LNCAP (cell line): ENCODE results near the gene SEMA5B.

Experiments used
- TF ChIP-seq, protein P1 (sequence below): fragments of 450-650 bp; IDR thresholded peaks from 2 replicates; pipeline ENCODE4 v1.5.1; 2017; ENCODE audit warnings: mild to moderate bottlenecking

The SEMA5B gene

DNA sequence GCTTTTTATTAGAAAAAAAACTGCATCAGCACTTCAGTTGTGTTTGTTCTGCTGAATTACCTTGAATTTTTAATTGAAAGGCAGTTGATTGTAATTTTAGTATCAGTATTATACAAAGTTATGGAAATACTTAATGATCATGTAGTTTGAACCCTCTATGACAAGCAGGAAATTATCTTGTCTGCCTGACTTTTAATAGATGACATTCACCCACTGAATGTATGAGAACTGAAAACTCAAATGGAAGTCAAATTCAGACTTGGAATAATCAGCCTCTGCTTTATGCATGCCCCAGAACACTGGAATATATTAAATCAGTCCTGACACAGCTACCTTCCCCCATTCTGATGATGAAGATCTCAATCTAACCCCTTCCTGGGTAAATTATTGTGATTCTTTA, 159.2 kb downstream of the SEMA5B start:
- TF ChIP-seq, protein P1, sequence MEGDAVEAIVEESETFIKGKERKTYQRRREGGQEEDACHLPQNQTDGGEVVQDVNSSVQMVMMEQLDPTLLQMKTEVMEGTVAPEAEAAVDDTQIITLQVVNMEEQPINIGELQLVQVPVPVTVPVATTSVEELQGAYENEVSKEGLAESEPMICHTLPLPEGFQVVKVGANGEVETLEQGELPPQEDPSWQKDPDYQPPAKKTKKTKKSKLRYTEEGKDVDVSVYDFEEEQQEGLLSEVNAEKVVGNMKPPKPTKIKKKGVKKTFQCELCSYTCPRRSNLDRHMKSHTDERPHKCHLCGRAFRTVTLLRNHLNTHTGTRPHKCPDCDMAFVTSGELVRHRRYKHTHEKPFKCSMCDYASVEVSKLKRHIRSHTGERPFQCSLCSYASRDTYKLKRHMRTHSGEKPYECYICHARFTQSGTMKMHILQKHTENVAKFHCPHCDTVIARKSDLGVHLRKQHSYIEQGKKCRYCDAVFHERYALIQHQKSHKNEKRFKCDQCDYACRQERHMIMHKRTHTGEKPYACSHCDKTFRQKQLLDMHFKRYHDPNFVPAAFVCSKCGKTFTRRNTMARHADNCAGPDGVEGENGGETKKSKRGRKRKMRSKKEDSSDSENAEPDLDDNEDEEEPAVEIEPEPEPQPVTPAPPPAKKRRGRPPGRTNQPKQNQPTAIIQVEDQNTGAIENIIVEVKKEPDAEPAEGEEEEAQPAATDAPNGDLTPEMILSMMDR, result no peak

DNA sequence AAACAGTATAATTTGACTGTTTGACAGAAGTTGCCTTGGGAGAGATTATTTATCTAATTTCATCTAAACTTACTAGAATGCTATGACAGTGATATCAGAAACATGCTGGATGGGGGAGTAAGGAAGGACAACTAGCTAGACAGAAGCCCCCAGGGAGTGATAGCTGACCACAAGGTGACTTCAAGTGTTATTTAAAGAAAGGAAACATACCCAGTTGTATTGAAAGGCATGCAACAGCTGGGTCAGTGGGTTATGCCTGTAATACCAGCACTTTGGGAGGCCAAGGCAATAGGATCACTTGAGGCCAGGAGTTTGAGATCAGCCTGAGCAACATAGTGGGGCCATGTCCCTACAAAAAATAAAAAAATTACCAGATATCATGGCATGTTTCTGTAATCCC, 163.1 kb downstream of the SEMA5B start:
- TF ChIP-seq, protein P1, result no peak

DNA sequence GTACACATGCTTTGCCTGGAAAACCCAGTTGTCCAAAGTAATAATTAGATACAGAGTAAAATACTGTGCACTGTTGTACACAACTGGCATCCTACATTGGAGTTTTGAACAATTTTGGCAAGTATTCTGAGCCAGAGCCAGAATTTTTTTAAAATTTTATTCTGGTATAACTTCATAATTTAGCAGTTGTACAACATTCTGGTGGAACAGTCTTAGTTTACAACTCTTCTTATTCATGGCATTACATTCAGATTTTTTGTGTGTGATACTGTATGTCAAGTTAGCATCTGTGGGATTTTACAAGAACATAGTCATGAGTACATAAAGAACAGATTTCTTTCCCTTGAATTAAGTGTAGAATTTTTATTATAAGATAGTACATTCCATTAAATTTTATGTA, 165.2 kb downstream of the SEMA5B start:
- TF ChIP-seq, protein P1, result no peak
